MM.1S (cell line): ENCODE data around the gene CBL.
A peak's percentile ranks its signal among the peaks of the same experiment; 100 is the strongest.

Experiments used
- DNase-seq: peaks from one replicate; pipeline ENCODE4 v3.0.0-alpha.2; 2015
- H2AFZ ChIP-seq: fragments of 300-600 bp; sonication (generic); 2 replicates; pipeline ENCODE4 v1.6.0; 2016; ENCODE audit warnings: antibody characterized with exemption, low read length
- H3F3A ChIP-seq: fragments of 300-600 bp; sonication (generic); 2 replicates; pipeline ENCODE4 v1.6.1; 2016; ENCODE audit warnings: mild to moderate bottlenecking, antibody characterized with exemption, low read length, moderate library complexity, mixed read lengths; ENCODE audit not compliant: insufficient read depth
- H3K27ac ChIP-seq: fragments of 300-600 bp; sonication (generic); 2 replicates; pipeline ENCODE4 v1.5.1; 2016; ENCODE audit warnings: mild to moderate bottlenecking, low read length
- H3K27me3 ChIP-seq: fragments of 300-600 bp; sonication (generic); replicated peaks from 2 replicates; pipeline ENCODE4 v1.6.0; 2016; ENCODE audit warnings: low read length; ENCODE audit not compliant: insufficient read depth
- H3K36me3 ChIP-seq: fragments of 300-600 bp; sonication (generic); replicated peaks from 2 replicates; pipeline ENCODE4 v1.6.1; 2016; ENCODE audit warnings: mild to moderate bottlenecking, low read length, mixed read lengths; ENCODE audit not compliant: insufficient read depth
- H3K4me1 ChIP-seq: fragments of 300-600 bp; sonication (generic); 2 replicates; pipeline ENCODE4 v1.6.1; 2016; ENCODE audit warnings: low read length, mixed read lengths
- H3K4me2 ChIP-seq: fragments of 300-600 bp; sonication (generic); 2 replicates; pipeline ENCODE4 v1.6.0; 2016; ENCODE audit warnings: low read depth, low read length
- H3K4me3 ChIP-seq: fragments of 300-600 bp; sonication (generic); 2 replicates; pipeline ENCODE4 v1.5.1; 2016; ENCODE audit warnings: low read length, mixed read lengths
- H3K79me2 ChIP-seq: fragments of 300-600 bp; sonication (generic); 2 replicates; pipeline ENCODE4 v1.6.1; 2016; ENCODE audit warnings: mixed run types, low read length, mixed read lengths
- H3K9ac ChIP-seq: fragments of 300-600 bp; sonication (generic); 2 replicates; pipeline ENCODE4 v1.6.1; 2016; ENCODE audit warnings: low read length, mixed read lengths
- H3K9me2 ChIP-seq: fragments of 300-600 bp; sonication (generic); replicated peaks from 2 replicates; pipeline ENCODE4 v1.6.1; 2016; ENCODE audit warnings: mild to moderate bottlenecking, low read length, mixed read lengths; ENCODE audit not compliant: insufficient read depth
- H3K9me3 ChIP-seq: fragments of 300-600 bp; sonication (generic); replicated peaks from 2 replicates; pipeline ENCODE4 v1.6.1; 2016; ENCODE audit warnings: mild to moderate bottlenecking, low read length, mixed read lengths; ENCODE audit not compliant: insufficient read depth
- H4K20me1 ChIP-seq: fragments of 300-600 bp; sonication (generic); 2 replicates; pipeline ENCODE4 v1.6.1; 2016; ENCODE audit warnings: mild to moderate bottlenecking, low read length, moderate library complexity, mixed read lengths; ENCODE audit not compliant: insufficient read depth
- EZH2 ChIP-seq: fragments of 300-600 bp; sonication (generic); optimal IDR thresholded peaks from 2 replicates; pipeline ENCODE3; 2017; ENCODE audit warnings: low read depth, mild to moderate bottlenecking, antibody characterized with exemption, low read length, mixed read lengths
- EZH2phosphoT487 ChIP-seq: fragments of 300-600 bp; sonication (generic); IDR thresholded peaks from 2 replicates; pipeline ENCODE4 v1.6.1; 2018; ENCODE audit warnings: antibody characterized with exemption, low read length
- TF ChIP-seq, protein P1 (sequence below): fragments of 300-600 bp; sonication (generic); IDR thresholded peaks from 2 replicates; pipeline ENCODE4 v1.5.1; 2016; ENCODE audit warnings: antibody characterized with exemption, low read length, mixed read lengths

CBL gene

DNA sequence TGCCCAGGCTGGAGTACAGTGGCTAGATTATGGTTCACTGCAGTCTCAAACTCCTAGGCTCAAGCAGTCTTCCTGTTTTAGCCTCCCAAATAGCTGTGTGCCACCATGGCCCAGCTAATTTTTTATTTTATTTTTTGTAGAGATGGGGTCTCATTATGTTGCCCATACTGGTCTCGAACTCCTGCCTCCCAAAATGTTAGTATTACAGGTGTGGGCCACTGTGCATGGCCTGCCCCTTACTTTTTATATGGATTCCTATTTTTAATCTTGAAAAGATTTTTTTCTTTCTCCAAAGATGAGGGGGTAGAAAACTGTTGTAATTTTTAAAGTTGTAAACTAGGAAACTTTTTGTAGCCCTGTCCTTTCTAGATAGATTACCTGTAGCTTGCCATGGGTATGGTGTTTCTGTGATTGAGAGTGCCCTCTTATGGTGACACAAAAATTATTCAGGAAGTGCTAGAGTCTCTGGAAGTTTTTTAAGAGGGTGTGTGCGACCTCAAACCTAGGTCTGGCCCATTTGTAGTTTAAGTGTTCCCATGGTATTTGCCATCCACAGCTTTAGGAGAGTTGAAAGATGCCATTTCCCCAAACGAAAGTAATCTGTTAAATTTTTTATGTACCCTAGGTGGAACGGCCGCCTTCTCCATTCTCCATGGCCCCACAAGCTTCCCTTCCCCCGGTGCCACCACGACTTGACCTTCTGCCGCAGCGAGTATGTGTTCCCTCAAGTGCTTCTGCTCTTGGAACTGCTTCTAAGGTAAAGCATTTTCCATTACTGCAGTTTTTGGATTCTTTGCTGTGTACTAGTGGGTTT lies 78.4 kb downstream of the CBL start:
- H2AFZ ChIP-seq: no peak overlapping the region
- no peak overlapping the region for H3K4me3 ChIP-seq
- no peaks in the 10 kb centered on the region for H3K27me3 ChIP-seq
- H3K9ac ChIP-seq: no peak overlapping the region
- no peak for TF ChIP-seq EZH2
- TF ChIP-seq, protein P1, sequence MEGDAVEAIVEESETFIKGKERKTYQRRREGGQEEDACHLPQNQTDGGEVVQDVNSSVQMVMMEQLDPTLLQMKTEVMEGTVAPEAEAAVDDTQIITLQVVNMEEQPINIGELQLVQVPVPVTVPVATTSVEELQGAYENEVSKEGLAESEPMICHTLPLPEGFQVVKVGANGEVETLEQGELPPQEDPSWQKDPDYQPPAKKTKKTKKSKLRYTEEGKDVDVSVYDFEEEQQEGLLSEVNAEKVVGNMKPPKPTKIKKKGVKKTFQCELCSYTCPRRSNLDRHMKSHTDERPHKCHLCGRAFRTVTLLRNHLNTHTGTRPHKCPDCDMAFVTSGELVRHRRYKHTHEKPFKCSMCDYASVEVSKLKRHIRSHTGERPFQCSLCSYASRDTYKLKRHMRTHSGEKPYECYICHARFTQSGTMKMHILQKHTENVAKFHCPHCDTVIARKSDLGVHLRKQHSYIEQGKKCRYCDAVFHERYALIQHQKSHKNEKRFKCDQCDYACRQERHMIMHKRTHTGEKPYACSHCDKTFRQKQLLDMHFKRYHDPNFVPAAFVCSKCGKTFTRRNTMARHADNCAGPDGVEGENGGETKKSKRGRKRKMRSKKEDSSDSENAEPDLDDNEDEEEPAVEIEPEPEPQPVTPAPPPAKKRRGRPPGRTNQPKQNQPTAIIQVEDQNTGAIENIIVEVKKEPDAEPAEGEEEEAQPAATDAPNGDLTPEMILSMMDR: peak; percentile 60
- no peaks in the 10 kb centered on the region for H3K36me3 ChIP-seq
- no peaks in the 10 kb centered on the region for H3K4me1 ChIP-seq
- no peaks in the 10 kb centered on the region for H3F3A ChIP-seq
- H3K9me3 ChIP-seq: no peaks in the 10 kb centered on the region
- H3K9me2 ChIP-seq: no peaks in the 10 kb centered on the region
- H3K27ac ChIP-seq: no peak overlapping the region
- H3K4me2 ChIP-seq: no peak overlapping the region
- no peaks in the 10 kb centered on the region; the same call in 1 of the 2 replicates for H3K79me2 ChIP-seq
- no peaks in the 10 kb centered on the region for H4K20me1 ChIP-seq
- peak; percentile 72 for DNase-seq

DNA sequence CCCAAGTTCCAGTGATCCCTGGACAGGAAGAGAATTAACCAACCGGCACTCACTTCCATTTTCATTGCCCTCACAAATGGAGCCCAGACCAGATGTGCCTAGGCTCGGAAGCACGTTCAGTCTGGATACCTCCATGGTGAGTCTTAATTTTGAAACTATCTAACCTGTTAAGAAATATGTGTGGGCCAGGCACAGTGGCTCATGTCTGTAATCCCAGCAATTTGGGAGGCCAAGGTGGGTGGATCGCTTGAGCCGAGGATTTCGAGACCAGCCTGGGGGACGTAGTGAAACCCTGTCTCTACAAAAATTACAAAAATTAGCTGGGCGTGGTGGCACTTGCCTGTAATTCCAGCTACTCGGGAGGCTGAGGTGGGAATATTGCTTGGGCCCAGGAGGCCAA lies 79.3 kb downstream of the CBL start:
- no peak for DNase-seq
- H3K79me2 ChIP-seq: no peaks in the 10 kb centered on the region; the same call in 1 of the 2 replicates
- no peak overlapping the region for H3K27ac ChIP-seq
- H3K36me3 ChIP-seq: no peaks in the 10 kb centered on the region
- no peaks in the 10 kb centered on the region for H3K9me3 ChIP-seq
- no peak overlapping the region for H2AFZ ChIP-seq
- H3K4me1 ChIP-seq: no peaks in the 10 kb centered on the region
- no peaks in the 10 kb centered on the region for H4K20me1 ChIP-seq
- H3F3A ChIP-seq: no peaks in the 10 kb centered on the region
- H3K9ac ChIP-seq: no peak overlapping the region
- H3K4me3 ChIP-seq: no peak overlapping the region
- H3K27me3 ChIP-seq: no peaks in the 10 kb centered on the region
- H3K4me2 ChIP-seq: no peak overlapping the region
- no peak for TF ChIP-seq EZH2phosphoT487
- TF ChIP-seq, protein P1: no peak
- TF ChIP-seq EZH2: no peak
- no peaks in the 10 kb centered on the region for H3K9me2 ChIP-seq

DNA sequence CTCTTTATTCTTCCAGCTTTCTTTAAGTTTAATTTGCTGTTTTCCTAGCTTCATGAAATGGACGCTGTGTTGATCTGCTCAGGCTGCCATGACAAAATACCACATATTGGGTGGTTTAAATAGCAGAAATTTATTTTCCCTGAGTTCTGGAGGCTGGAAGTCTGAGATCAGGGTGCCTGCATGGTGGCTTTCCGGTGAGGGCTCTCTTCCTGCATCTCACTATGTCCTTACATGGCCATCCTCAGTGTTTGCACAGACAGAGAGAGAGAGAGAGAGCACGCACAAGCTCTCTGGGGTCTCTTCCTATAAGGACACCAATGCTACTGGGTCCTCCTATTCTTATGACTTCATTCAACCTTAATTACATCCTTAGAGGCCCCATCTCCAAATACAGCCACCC lies 82.1 kb downstream of the CBL start:
- no peaks in the 10 kb centered on the region for H3F3A ChIP-seq
- no peaks in the 10 kb centered on the region for H3K4me1 ChIP-seq
- no peak for DNase-seq
- no peaks in the 10 kb centered on the region for H3K9me3 ChIP-seq
- H3K9me2 ChIP-seq: no peaks in the 10 kb centered on the region
- H3K36me3 ChIP-seq: no peaks in the 10 kb centered on the region
- TF ChIP-seq EZH2phosphoT487: no peak
- TF ChIP-seq EZH2: no peak
- TF ChIP-seq, protein P1: no peak
- no peak overlapping the region for H3K4me3 ChIP-seq
- no peak overlapping the region for H3K27ac ChIP-seq
- H3K9ac ChIP-seq: no peak overlapping the region
- H3K4me2 ChIP-seq: no peak overlapping the region
- no peaks in the 10 kb centered on the region for H3K27me3 ChIP-seq
- H3K79me2 ChIP-seq: no peaks in the 10 kb centered on the region
- no peaks in the 10 kb centered on the region for H4K20me1 ChIP-seq
- H2AFZ ChIP-seq: no peak overlapping the region
